ENCODE results near the gene KRTAP4-4.
"Not testable (repeated sequence)": the region's sequence is repeated elsewhere in the genome, so short reads cannot be mapped to it uniquely, and the experiment has no call there.

The KRTAP4-4 gene

DNA sequence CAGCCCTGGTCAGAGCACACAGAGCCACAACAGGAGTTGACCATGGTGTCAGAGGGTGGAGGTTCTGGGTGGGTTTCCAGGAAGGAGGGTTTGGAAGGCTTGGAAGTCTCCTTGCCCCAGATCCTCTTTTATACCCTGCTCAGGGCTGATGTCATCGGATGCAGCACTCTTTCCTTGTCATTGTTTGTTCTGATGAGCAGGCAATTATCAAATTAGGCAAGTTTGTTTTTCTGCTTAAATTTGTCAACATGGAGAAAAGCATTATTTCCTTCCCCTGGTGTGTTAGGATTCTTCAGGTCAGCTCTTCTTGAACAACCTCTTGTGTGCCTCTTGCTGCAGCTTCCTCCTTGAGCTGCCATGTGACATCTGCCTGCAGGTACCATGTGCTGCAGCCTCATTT, at the start of gene KRTAP4-4:
TSS of gene KRTAP4-4 (minus strand) at position 101 of the 400 bp plus-strand sequence. CDS start at position 44, 57 bp downstream.
- DNase-seq: no peak

DNA sequence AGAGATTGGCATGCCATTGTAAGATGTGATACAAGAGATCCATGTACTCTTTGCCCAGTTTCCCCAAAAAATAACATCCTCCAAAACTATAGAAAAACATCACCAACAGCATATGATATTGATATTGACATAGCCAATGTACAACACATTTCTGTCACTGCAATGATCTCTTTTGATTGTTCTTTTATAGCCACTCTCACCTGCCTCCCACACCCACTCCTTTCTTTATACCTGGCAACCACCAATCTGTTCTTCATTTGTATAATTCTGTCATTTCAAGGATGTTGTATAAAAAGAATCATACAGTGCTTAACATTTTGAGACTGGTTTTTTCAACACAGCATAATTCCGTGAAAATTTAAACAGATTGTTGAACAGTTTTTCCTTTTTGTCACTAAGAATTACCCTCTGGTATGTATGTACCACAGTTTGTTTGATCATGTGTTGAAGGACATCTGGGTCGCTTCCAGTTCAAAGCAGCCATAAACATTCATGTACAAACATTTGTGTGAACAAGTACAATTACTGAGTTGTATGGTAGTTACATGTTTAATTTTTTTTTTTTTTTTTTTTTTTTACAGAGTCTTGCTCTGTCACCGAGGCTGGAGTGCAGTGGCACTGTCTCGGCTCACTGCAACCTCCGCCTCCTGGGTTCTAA, 39.0 kb upstream of the KRTAP4-4 start:
- no peak for DNase-seq

GRCh38 chr17:41196068-41196467, 35.5 kb upstream of the KRTAP4-4 start:
- no peak for DNase-seq

GRCh38 chr17:41190328-41190727, 29.8 kb upstream of the KRTAP4-4 start:
- no peak for DNase-seq

DNA sequence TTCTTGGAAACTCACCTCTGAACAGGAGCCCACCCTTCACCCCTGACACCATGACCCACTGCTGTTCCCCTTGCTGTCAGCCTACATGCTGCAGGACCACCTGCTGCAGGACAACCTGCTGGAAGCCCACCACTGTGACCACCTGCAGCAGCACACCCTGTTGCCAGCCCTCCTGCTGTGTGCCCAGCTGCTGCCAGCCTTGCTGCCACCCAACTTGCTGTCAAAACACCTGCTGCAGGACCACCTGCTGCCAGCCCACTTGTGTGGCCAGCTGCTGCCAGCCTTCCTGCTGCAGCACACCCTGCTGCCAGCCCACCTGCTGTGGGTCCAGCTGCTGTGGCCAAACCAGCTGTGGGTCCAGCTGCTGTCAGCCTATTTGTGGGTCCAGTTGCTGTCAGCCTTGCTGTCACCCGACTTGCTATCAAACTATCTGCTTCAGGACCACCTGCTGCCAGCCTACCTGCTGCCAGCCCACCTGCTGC, 29.3 kb upstream of the KRTAP4-4 start, which contains the start of gene KRTAP9-1:
TSS of gene KRTAP9-1 (plus strand) at position 51 of the 482 bp plus-strand sequence. CDS start at position 51, 0 bp downstream.
- DNase-seq: not testable (repeated sequence)

DNA sequence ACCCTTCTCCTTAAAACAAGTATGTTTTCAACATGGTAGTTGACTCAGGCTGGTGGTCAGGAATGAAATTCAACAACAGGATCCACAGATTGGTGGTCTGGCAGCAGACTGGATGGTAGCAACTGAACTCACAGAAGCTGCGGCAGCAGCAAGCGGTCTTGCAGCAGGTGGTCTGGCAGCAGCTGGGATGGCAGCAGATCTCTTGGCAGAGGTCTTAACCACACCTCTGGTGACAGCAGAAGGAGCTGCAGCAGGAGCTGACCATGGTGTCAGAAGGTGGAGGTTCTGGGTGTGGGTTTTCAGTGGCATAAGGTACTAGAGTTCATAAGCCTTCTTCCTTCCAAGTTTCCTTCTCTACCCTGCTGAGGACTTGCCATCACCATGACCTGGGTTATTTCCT, 26.3 kb upstream of the KRTAP4-4 start:
- DNase-seq: no peak

GRCh38 chr17:41185001-41185400, 24.5 kb upstream of the KRTAP4-4 start:
- DNase-seq: no peak

GRCh38 chr17:41184480-41184961, 24.0 kb upstream of the KRTAP4-4 start, which contains the start of gene KRTAP4-1:
Gene KRTAP4-1 (minus strand): TSS chr17:41184911. CDS start chr17:41184854, 57 bp downstream.
- no peak for DNase-seq

DNA sequence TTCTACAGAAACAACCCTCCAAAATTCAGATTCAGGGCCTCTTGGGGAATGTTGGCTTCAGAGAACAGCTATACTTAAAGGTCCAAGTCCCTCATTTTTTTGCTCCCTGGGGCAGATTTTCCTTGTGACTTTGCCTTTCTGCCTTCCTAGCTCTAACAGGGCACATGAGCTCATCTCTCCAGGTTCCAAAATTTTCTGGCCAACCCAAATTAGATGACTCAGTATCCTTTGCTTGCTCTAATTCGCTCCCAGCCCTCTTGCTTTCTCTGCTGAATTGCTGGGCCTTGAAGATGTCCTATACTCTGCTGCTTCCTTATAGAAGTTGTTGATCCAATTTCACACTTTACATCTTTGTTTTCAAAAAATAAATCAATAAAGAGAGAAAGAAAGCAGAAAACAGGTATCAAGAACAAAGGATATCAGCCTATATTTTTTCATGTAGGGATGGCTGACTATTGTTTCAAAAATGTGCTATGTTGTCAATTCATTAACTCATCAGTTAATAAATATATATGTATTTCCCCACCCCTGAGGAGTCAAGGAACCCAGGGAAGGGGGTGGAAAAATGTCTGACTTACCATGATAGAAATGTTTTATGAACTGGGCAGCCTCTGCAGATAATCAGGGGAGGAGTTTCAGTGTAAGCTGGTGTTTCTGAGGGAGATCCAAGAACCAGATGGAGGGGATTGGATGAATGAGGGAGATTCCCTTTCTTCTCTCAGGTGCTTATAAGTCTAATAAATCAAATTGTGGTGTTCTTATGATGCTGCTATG, 18.5 kb upstream of the KRTAP4-4 start:
- DNase-seq: no peak

GRCh38 chr17:41178341-41178740, 17.8 kb upstream of the KRTAP4-4 start:
- DNase-seq: no peak

- DNase-seq: no peak
Observed at GRCh38 chr17:41177727-41178271, 17.3 kb upstream of the KRTAP4-4 start, which contains the start of gene KRTAP4-2. Gene KRTAP4-2 (minus strand): TSS chr17:41178221. CDS start chr17:41178164, 57 bp downstream.

- no peak for DNase-seq
Observed at GRCh38 chr17:41176744-41177387, 16.3 kb upstream of the KRTAP4-4 start.

DNA sequence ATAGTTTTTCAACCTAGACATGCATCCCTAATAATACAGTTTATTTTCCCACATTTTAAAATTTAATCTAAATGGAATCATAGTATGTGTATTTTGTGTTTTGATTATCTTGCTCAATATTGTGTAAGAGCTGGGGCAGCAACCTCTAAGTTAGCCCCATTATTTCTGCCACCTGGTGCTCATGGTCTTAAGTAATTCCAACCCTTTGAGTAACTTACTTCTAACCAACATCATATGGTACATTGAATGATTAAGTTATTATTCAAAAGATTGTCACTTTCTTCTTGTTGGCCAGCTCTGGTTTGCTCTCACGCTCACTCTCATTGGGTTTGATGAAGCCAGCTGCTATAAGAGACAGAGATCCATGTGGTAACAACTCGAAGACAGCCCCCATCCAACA, 11.3 kb upstream of the KRTAP4-4 start:
- no peak for DNase-seq

DNA sequence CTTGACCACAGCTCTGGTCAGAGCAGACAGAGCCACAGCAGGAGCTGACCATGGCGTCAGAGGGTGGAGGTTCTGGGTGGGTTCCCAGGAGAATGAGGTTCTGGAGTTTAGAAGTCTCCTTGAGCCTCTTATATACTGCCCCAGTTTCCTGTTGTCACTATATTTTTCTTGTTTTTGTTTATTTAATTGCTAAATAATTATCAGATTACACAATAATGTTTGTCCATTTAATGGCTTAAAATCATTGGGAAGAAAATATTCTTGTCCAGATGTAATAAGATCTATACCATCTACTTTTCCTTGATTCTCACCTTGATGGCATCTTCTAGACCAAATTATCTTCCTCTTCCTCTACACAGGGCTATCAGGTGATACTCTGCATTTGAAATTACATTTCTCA, 7.6 kb upstream of the KRTAP4-4 start, which contains the start of gene KRTAP4-3:
TSS of gene KRTAP4-3 (minus strand) at position 101 of the 400 bp plus-strand sequence. CDS start at position 52, 49 bp downstream.
- no peak for DNase-seq

GRCh38 chr17:41167561-41167960, 7.0 kb upstream of the KRTAP4-4 start:
- no peak for DNase-seq

DNA sequence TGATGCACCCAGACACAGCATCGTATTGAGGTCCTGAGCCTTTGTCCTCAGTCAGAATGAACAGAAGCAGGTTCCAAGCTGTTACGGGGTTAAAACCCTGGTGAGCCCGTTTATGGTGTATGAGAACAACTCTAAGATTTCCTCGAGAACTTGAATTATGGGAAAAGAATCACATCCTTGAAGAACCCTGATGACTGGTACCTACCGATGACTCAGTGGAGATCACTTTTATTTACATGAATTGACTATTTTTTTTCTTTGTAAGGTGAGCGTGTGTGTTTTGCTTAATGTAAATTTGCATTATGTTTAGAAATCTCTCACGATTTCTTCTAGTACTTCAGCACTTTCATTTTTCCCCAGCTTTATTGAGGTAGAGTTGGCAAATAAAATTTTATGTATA, 3.3 kb upstream of the KRTAP4-4 start:
- DNase-seq: no peak

DNA sequence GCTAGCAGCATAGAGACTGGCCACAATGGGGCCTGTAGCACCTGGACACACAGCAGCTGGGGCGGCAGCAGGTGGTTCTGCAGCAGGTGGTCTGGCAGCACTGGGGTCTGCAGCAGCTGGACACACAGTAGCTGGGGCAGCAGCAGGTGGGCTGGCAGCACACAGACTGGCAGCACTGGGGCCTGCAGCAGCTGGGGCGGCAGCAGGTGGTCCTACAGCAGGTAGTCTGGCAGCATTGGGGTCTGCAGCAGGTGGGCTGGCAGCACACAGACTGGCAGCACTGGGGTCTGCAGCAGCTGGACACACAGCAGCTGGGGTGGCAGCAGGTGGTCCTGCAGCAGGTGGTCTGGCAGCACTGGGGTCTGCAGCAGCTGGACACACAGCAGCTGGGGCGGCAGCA, 358 bp downstream of the KRTAP4-4 start:
- not testable (repeated sequence) for DNase-seq

DNA sequence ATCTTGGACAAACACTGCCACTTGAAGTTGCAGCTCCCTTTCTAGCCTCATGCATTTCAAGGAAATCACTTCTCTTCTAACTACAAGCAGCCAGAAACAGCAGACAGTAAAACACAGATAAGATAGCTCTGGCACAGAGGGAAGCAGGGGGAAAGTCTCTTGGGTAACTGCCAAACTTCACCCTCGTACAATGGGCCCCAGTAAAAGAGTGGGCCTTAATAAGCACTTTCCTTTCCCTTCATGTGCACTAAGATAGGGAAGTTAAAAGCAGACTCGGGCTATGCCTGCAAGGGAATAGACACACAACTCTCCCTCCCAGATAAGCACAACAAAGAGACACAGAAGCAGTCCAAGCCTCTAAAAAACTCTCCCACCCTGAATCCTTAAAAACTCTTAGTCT, 6.7 kb downstream of the KRTAP4-4 start:
- DNase-seq: no peak

DNA sequence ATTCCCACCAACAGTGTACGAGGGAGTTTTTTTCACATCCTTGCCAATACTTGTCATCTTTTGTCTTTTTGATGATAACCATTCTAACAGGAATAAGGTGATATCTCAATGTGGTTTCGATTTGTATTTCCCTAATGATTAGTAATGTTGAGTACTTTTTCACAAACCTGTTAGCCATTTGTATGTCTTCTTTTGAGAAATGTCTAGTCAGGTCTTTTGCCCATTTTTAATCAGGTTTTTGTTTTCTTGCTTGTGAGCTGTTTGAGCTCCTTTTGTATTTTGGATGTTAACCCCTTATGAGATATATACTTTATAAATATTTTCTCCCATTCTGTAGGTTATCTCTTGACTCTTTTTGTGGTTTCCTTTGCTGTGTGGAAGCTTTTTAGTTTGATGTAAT, 9.0 kb downstream of the KRTAP4-4 start:
- no peak for DNase-seq

DNA sequence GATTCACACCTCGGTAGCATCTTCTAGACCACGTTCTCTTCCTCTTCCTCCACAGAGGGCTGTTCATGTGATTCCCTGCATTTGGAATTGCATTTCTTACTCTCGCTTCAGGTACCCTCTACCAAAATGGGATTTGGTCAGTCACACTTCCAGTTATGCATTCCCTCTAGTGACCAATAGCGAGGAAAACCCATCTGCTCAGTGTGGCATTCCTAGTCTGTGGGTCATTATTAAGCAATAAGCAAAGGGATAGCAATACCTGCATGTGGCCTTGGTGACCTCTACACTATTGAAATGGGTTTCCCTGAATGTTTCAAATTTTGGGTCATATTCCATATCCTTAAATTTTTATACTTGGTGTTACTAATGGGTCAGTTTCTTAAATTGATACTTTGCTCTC, 10.5 kb downstream of the KRTAP4-4 start:
- DNase-seq: no peak

GRCh38 chr17:41149652-41149985, 10.9 kb downstream of the KRTAP4-4 start, which contains the start of gene KRTAP4-5:
Gene KRTAP4-5 (minus strand): TSS chr17:41149825. CDS start chr17:41149767, 58 bp downstream.
- DNase-seq: no peak

DNA sequence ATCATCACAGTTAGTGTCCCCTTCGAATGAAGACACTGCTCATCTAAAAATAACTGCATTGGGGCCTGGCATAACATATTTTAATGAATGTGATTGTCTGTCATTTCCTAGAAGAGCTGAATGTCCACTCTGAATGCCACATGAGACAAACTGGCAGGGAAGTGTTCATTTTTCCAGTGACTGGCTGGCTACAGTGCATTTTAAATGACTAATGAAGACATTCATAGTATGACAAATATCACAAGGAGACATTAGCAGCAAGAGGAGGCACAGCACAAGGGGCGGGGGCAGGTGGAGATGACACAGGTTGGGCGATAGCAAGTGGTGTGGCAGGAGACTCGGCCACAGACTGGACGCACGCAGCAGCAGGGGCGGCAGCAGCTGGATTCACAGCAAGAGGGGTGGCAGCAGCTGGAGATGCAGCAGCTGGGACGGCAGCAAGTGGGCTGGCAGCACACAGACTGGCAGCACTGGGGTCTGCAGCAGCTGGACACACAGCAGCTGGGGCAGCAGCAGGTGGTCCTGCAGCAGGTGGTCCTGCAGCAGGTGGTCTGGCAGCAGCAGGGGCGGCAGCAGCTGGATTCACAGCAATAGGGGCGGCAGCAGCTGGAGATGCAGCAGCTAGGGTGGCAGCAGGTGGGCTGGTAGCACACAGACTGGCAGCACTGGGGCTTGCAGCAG, 11.4 kb downstream of the KRTAP4-4 start:
- DNase-seq: not testable (repeated sequence)

Data from SIG-M5 (cell line).